Stimulated activated CD4-positive, alpha-beta T cell treated with anti-CD3 and anti-CD28 coated beads, Interleukin-2, amount 100 ng/mL, for 24 hours (primary cell): ENCODE results near the gene THBS2.

Experiments used
- DNase-seq, 2 donors: peaks; one replicate each; pipeline ENCODE4 v3.0.0-alpha.2; 2020

THBS2 gene

GRCh38 chr6:169247991-169248390, 5.7 kb downstream of the THBS2 start:
- no peak for DNase-seq

GRCh38 chr6:169247419-169247818, 6.2 kb downstream of the THBS2 start:
- no peak for DNase-seq

GRCh38 chr6:169246445-169246844, 7.2 kb downstream of the THBS2 start:
- no peak for DNase-seq

GRCh38 chr6:169244684-169245383, 8.8 kb downstream of the THBS2 start:
- no peak for DNase-seq

GRCh38 chr6:169243661-169244060, 10.0 kb downstream of the THBS2 start:
- DNase-seq, result no peak

- no peak for DNase-seq
Observed at GRCh38 chr6:169243186-169243585, 10.5 kb downstream of the THBS2 start.

- DNase-seq, result no peak
Observed at GRCh38 chr6:169241688-169242350, 11.8 kb downstream of the THBS2 start.

GRCh38 chr6:169240591-169241390, 12.9 kb downstream of the THBS2 start:
- DNase-seq, result no peak

GRCh38 chr6:169240125-169240524, 13.5 kb downstream of the THBS2 start:
- DNase-seq, result no peak

GRCh38 chr6:169239181-169239580, 14.5 kb downstream of the THBS2 start:
- DNase-seq, result no peak

GRCh38 chr6:169238766-169239165, 14.9 kb downstream of the THBS2 start:
- DNase-seq, result no peak

- DNase-seq, result no peak
Observed at GRCh38 chr6:169237496-169238134, 16.0 kb downstream of the THBS2 start.

GRCh38 chr6:169236988-169237387, 16.7 kb downstream of the THBS2 start:
- DNase-seq, result no peak

GRCh38 chr6:169236545-169236944, 17.1 kb downstream of the THBS2 start:
- no peak for DNase-seq

GRCh38 chr6:169235286-169235685, 18.4 kb downstream of the THBS2 start:
- no peak for DNase-seq

GRCh38 chr6:169234634-169235033, 19.0 kb downstream of the THBS2 start:
- DNase-seq, result no peak

GRCh38 chr6:169233832-169234231, 19.8 kb downstream of the THBS2 start:
- DNase-seq, result no peak

GRCh38 chr6:169233181-169233580, 20.5 kb downstream of the THBS2 start:
- DNase-seq, result no peak

- DNase-seq, result no peak
Observed at GRCh38 chr6:169232507-169232931, 21.1 kb downstream of the THBS2 start.

- no peak for DNase-seq
Observed at GRCh38 chr6:169231790-169232506, 21.7 kb downstream of the THBS2 start.

- DNase-seq, result no peak
Observed at GRCh38 chr6:169230946-169231789, 22.5 kb downstream of the THBS2 start.

GRCh38 chr6:169230322-169230665, 23.4 kb downstream of the THBS2 start:
- no peak for DNase-seq
